Activated naive CD4-positive, alpha-beta T cell treated with anti-CD3 and anti-CD28 coated beads, Interleukin-2, amount 50 U/mL, for 24 hours (primary cell): ENCODE results near the gene P2RX7.

Source experiments
- H3K27ac Mint-ChIP-seq: one replicate; pipeline ENCODE4 v1.8.0; 2021; ENCODE audit warnings: mild to moderate bottlenecking, mixed read lengths
- H3K27me3 Mint-ChIP-seq: one replicate; pipeline ENCODE4 v1.8.0; 2021; ENCODE audit warnings: mixed read lengths
- H3K36me3 Mint-ChIP-seq: one replicate; pipeline ENCODE4 v1.8.0; 2021; ENCODE audit warnings: mixed read lengths
- H3K4me1 Mint-ChIP-seq: one replicate; pipeline ENCODE4 v1.8.0; 2021; ENCODE audit warnings: mixed read lengths
- H3K4me3 Mint-ChIP-seq: one replicate; pipeline ENCODE4 v1.8.0; 2021; ENCODE audit warnings: mild to moderate bottlenecking, mixed read lengths
- H3K9me3 Mint-ChIP-seq: one replicate; pipeline ENCODE4 v1.8.0; 2021; ENCODE audit warnings: mixed read lengths

Gene P2RX7

GRCh38 chr12:121120989-121121755 is 11.5 kb upstream of the P2RX7 start:
- H3K9me3 Mint-ChIP-seq, result no peaks in the 10 kb centered on the region
- no peaks in the 10 kb centered on the region for H3K27me3 Mint-ChIP-seq
- H3K4me3 Mint-ChIP-seq, result no peak overlapping the region
- H3K27ac Mint-ChIP-seq, result peak overlapping the region; percentile 63
- H3K36me3 Mint-ChIP-seq, result no peaks in the 10 kb centered on the region
- peaks cover 23% of the 10 kb centered on the region for H3K4me1 Mint-ChIP-seq

DNA sequence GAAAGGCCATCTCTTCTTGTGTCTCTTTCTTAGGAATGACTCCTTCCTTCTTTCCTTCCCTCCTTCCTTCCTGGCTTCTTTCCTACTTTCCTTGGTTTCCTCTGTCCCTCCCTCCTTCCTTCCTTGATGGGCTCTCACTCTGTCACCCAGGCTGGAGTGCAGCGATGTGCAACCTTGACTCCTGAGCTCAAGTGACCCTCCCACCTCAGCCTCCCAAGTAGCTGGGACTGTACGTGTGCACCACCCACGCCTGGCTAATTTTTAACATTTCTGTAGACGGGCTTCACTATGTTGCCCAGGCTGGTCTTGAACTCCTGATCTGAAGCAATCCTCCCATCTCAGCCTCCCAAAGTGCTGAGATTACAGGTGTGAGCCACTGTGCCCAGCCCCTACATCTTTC is 10.9 kb upstream of the P2RX7 start:
- H3K4me1 Mint-ChIP-seq, result peaks cover 29% of the 10 kb centered on the region
- no peak overlapping the region for H3K4me3 Mint-ChIP-seq
- no peaks in the 10 kb centered on the region for H3K9me3 Mint-ChIP-seq
- H3K36me3 Mint-ChIP-seq, result no peaks in the 10 kb centered on the region
- no peak overlapping the region for H3K27ac Mint-ChIP-seq
- no peaks in the 10 kb centered on the region for H3K27me3 Mint-ChIP-seq

- no peaks in the 10 kb centered on the region for H3K9me3 Mint-ChIP-seq
- no peak overlapping the region for H3K27ac Mint-ChIP-seq
- H3K4me3 Mint-ChIP-seq, result no peak overlapping the region
- no peaks in the 10 kb centered on the region for H3K36me3 Mint-ChIP-seq
- no peaks in the 10 kb centered on the region for H3K27me3 Mint-ChIP-seq
- peaks cover 43% of the 10 kb centered on the region for H3K4me1 Mint-ChIP-seq
These were observed 9.2 kb upstream of the P2RX7 start for GRCh38 chr12:121123488-121123887.

- peaks cover 2% of the 10 kb centered on the region for H3K9me3 Mint-ChIP-seq
- H3K4me3 Mint-ChIP-seq, result no peak overlapping the region
- no peaks in the 10 kb centered on the region for H3K27me3 Mint-ChIP-seq
- peaks cover 52% of the 10 kb centered on the region for H3K4me1 Mint-ChIP-seq
- H3K27ac Mint-ChIP-seq, result peak overlapping the region; percentile 85
- H3K36me3 Mint-ChIP-seq, result no peaks in the 10 kb centered on the region
These were observed 8.1 kb upstream of the P2RX7 start for GRCh38 chr12:121124402-121125109.

DNA sequence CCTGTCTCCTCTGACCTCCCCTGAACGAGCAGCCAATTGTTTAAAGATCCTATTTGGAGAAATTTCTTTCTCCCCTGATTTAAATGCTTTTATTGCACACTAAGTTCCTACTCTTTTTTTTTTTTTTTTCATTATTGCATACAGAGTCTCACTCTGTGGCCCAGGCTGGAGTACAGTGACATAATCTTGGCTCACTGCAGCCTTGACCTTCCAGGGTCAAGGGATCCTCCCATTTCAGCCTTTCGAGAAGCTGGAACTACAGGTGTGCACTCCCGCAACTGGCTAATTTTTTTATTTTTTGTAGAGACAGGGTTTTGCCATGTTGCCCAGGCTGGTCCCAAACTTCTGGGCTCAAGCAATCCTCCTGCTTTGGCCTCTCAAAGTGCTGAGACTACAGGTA is 5.2 kb upstream of the P2RX7 start:
- H3K9me3 Mint-ChIP-seq, result peaks cover 4% of the 10 kb centered on the region
- H3K27me3 Mint-ChIP-seq, result no peaks in the 10 kb centered on the region
- H3K4me1 Mint-ChIP-seq, result peaks cover 80% of the 10 kb centered on the region
- no peak overlapping the region for H3K4me3 Mint-ChIP-seq
- H3K27ac Mint-ChIP-seq, result no peak overlapping the region
- no peaks in the 10 kb centered on the region for H3K36me3 Mint-ChIP-seq

DNA sequence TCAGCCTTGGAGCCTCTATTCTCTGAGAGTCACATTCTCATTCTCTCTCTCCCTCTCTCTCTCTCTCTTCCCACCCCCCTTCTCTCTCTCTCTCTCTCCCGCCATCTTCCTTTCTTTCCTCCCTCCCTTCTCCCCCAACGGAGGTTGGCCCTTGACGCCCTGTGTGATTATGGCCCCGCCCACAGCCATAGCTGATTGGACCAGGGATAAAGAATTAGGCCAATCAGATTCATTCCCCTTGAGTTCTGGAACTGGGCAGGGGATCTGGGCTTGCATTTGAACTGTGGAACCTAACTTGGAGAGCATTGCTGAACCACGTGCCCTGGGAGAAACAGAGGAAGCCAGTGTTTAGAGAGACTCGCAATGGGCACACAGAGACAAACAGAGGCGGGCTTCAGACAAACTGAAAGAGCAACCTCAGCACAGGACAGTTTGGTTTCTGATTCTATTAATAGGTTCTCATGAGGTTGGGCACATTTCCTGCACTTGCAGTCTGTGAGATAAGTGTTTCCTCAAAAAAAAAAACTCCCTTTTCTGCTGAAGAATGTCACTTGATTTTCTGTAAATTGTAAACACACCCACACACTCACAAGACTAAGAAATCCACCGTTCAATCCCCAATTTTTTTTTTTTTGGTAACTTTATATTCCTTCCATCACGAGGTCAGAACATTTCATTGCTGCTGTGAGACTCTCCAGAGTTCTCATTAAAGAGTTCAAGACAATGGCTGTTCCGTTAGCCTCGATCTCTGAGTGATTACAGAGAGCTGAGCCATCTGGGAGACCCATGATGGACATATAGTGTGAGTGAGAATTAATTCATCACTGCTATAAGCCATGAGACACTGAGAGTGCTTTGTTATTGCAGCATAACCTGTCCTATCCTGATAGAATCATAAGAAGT is 3.5 kb upstream of the P2RX7 start:
- Mint-ChIP-seq H3K36me3 (no peaks in the 10 kb centered on the region), H3K9me3 (peaks cover 4% of the 10 kb centered on the region), H3K27ac (peak overlapping the region; percentile 99), H3K4me3 (peak overlapping the region; percentile 89), H3K4me1 (peaks cover 86% of the 10 kb centered on the region), H3K27me3 (no peaks in the 10 kb centered on the region)

GRCh38 chr12:121129811-121130147 is 2.9 kb upstream of the P2RX7 start:
- H3K4me3 Mint-ChIP-seq, result peak overlapping the region; percentile 89
- peak overlapping the region; percentile 99 for H3K27ac Mint-ChIP-seq

GRCh38 chr12:121130866-121131373 is 1.8 kb upstream of the P2RX7 start:
- Mint-ChIP-seq H3K9me3 (peaks cover 4% of the 10 kb centered on the region), H3K27me3 (no peaks in the 10 kb centered on the region), H3K36me3 (no peaks in the 10 kb centered on the region), H3K4me3 (no peak overlapping the region), H3K4me1 (peaks cover 82% of the 10 kb centered on the region), H3K27ac (no peak overlapping the region)

More at GRCh38 chr12:121129811-121130147, 2.9 kb upstream of the P2RX7 start:
- Mint-ChIP-seq H3K27me3 (no peaks in the 10 kb centered on the region), H3K4me1 (peaks cover 86% of the 10 kb centered on the region), H3K9me3 (peaks cover 4% of the 10 kb centered on the region), H3K36me3 (no peaks in the 10 kb centered on the region)

DNA sequence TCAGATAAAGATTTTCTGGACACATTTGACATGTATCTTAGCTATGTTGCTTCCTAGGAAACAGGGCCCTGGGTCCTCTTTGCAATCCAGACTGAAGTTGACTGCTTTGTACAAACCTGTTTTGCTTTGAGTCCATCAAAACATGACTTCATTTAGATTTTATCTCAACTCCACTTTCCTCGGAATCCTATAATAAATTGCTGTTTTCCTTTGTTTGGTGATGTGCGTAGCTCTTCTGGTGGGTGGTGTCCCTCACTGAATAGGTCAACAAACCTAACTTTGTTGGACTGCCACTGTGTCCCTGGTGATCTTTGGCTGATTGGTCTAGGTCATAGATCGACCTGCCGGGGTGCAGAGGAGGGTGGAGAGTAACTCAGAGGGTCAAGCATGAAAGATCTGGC is 735 bp upstream of the P2RX7 start:
- H3K36me3 Mint-ChIP-seq, result no peaks in the 10 kb centered on the region
- peaks cover 4% of the 10 kb centered on the region for H3K9me3 Mint-ChIP-seq
- no peaks in the 10 kb centered on the region for H3K27me3 Mint-ChIP-seq
- peak overlapping the region; percentile 34 for H3K4me3 Mint-ChIP-seq
- peak overlapping the region; percentile 19 for H3K27ac Mint-ChIP-seq
- peaks cover 73% of the 10 kb centered on the region for H3K4me1 Mint-ChIP-seq

- Mint-ChIP-seq H3K4me3 (peak overlapping the region; percentile 91), H3K9me3 (peaks cover 4% of the 10 kb centered on the region), H3K36me3 (peaks cover 3% of the 10 kb centered on the region), H3K4me1 (peaks cover 59% of the 10 kb centered on the region), H3K27me3 (no peaks in the 10 kb centered on the region), H3K27ac (no peak overlapping the region)
These were observed 1.2 kb downstream of the P2RX7 start for GRCh38 chr12:121133838-121134237.

- Mint-ChIP-seq H3K36me3 (peaks cover 4% of the 10 kb centered on the region), H3K4me3 (no peak overlapping the region), H3K27ac (no peak overlapping the region), H3K9me3 (no peaks in the 10 kb centered on the region), H3K27me3 (no peaks in the 10 kb centered on the region), H3K4me1 (peaks cover 44% of the 10 kb centered on the region)
These were observed 2.6 kb downstream of the P2RX7 start for GRCh38 chr12:121135320-121135719.

GRCh38 chr12:121137512-121137911 is 4.8 kb downstream of the P2RX7 start:
- H3K4me3 Mint-ChIP-seq, result no peak overlapping the region
- no peak overlapping the region for H3K27ac Mint-ChIP-seq
- H3K27me3 Mint-ChIP-seq, result no peaks in the 10 kb centered on the region
- H3K9me3 Mint-ChIP-seq, result no peaks in the 10 kb centered on the region
- peaks cover 5% of the 10 kb centered on the region for H3K36me3 Mint-ChIP-seq
- H3K4me1 Mint-ChIP-seq, result peaks cover 23% of the 10 kb centered on the region

DNA sequence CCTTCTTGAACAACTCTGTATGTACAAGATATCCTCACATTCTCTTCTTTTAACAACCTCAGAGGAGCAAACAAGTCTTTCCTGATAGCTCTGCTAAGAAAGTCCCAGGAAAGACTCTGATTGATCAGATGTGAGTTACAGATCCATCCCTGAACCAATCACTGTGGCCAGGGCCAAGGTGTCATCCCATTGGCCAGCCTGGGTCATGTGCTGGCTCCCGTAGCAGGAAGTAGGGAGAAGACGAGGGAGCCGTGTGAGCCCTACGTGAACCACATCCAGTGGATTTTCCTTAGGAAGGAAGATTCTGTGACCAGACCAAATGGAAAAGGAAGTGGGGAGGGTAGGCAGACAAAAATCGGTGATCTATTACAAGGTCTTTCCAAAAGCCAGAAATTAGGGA is 5.6 kb downstream of the P2RX7 start:
- peaks cover 16% of the 10 kb centered on the region for H3K4me1 Mint-ChIP-seq
- H3K27ac Mint-ChIP-seq, result no peak overlapping the region
- peaks cover 5% of the 10 kb centered on the region for H3K36me3 Mint-ChIP-seq
- H3K9me3 Mint-ChIP-seq, result no peaks in the 10 kb centered on the region
- no peak overlapping the region for H3K4me3 Mint-ChIP-seq
- H3K27me3 Mint-ChIP-seq, result no peaks in the 10 kb centered on the region

GRCh38 chr12:121139286-121139685 is 6.6 kb downstream of the P2RX7 start:
- Mint-ChIP-seq H3K27me3 (no peaks in the 10 kb centered on the region), H3K4me3 (no peak overlapping the region), H3K9me3 (no peaks in the 10 kb centered on the region), H3K4me1 (peaks cover 13% of the 10 kb centered on the region), H3K36me3 (peaks cover 5% of the 10 kb centered on the region), H3K27ac (no peak overlapping the region)

DNA sequence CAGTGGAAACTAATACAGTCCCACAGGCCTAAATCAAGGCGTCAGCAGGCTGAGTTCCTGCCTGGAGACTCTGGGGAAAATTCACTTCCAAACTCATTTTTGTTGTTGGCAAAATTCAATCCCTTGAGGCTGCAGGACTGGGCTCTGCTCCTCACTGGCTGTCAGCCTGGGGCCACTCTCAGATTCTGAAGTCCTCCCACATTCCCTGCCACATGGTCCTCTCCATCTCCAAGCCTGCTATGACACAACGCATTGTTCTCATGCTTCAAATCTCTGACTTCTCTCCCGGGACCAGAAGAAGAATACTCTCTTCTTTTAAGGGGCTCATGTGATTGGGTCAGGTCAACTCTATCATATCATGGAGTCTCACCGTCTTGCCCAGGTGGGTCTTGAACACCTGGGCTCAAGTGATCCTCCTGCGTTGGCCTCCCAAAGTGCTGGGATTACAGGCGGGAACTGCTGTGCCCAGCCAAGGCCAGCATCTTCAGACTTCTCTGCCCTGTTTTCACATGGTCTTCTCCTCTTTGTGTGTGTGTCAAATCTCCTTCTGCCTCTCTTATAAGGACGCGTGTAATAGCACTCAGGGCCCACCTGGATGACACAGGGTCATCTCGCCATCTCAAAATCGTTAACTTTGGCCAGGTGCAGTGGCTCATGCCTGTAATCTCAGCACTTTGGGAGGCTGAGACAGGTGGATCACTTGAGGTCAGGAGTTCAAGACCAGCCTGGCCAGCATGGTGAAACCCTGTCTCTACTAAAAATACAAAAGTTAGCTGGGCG is 9.7 kb downstream of the P2RX7 start:
- Mint-ChIP-seq H3K4me1 (peaks cover 30% of the 10 kb centered on the region), H3K27me3 (no peaks in the 10 kb centered on the region), H3K27ac (no peak overlapping the region), H3K36me3 (peaks cover 8% of the 10 kb centered on the region), H3K4me3 (no peak overlapping the region), H3K9me3 (no peaks in the 10 kb centered on the region)
